GM12878 (cell line): ENCODE measurements around the gene DIDO1. TPM values are rescaled to one million over a fixed set of nuclear protein-coding genes. Genes with fewer than 3 reads are reported as not detected.

ENCODE experiments used
- ATAC-seq: fragments of 200-7000 bp; cut with Tn5 transposase; 3 replicates; pipeline ENCODE4 v1.9.1; 2020; ENCODE audit warnings: mild to moderate bottlenecking, moderate library complexity
- BruUV-seq: library from RNA; stranded (reverse); fragments of 400-500 nt; replicated peaks from 2 replicates; lab custom pipeline; 2021; lab: Mats Ljungman, UMichigan
- CTCF ChIA-PET: fragments of 300-600 bp; sonication (Branson Sonifier 250); formaldehyde crosslinking; extraction: SDS; loops from one replicate; lab custom pipeline; 2021; ENCODE audit warnings: inconsistent platforms; lab: Yijun Ruan, JAX
- POLR2A ChIA-PET: fragments of 350-600 bp; formaldehyde crosslinking; extraction: SDS; loops from one replicate; lab custom pipeline; 2021; ENCODE audit warnings: inconsistent platforms; lab: Charles Lee
- RAD21 ChIA-PET: fragments of 300-600 bp; sonication (Branson Sonifier 250); formaldehyde crosslinking; loops from one replicate; lab custom pipeline; 2023; ENCODE audit warnings: antibody characterized with exemption; ENCODE audit not compliant: unreplicated experiment; lab: Charles Lee
- SMC1A ChIA-PET: fragments of 300-600 bp; sonication (Branson Sonifier 250); formaldehyde crosslinking; loops from one replicate; lab custom pipeline; 2023; ENCODE audit not compliant: unreplicated experiment, uncharacterized antibody; lab: Charles Lee
- DNase-seq: peaks from one replicate; pipeline ENCODE4 v3.0.0-alpha.2; 2011; ENCODE audit warnings: low read depth, low spot score
- FAIRE-seq: peaks from 3 replicates; lab custom pipeline; 2011; peaks lifted over from hg19 to GRCh38; lab: Jason Lieb, UNC
- H2AFZ ChIP-seq: 2 replicates; pipeline ENCODE4 v1.6.0; 2011; ENCODE audit warnings: low read depth, low read length, control low read depth; ENCODE audit not compliant: control insufficient read depth
- H3K27ac ChIP-seq: 2 replicates; pipeline ENCODE4 v1.5.1; 2011; ENCODE audit warnings: control low read depth; ENCODE audit not compliant: control insufficient read depth, insufficient read depth
- H3K27me3 ChIP-seq, 2 experiments: replicated peaks in 1 of 2; 2 replicates each; pipeline versions ENCODE4 v1.6.0 to v1.6.1; 2011; ENCODE audit warnings: low read length in 1 of 2; ENCODE audit not compliant: control insufficient read depth in 2 of 2, insufficient read depth in 2 of 2
- H3K36me3 ChIP-seq, 2 experiments: 2 replicates each; pipeline ENCODE4 v1.5.1; 2011; ENCODE audit warnings: low read length in 1 of 2; ENCODE audit not compliant: control insufficient read depth in 2 of 2, insufficient read depth in 2 of 2
- H3K4me1 ChIP-seq: 2 replicates; pipeline ENCODE4 v1.6.1; 2011; ENCODE audit warnings: mild to moderate bottlenecking, low read length, moderate library complexity, mixed read lengths; ENCODE audit not compliant: control insufficient read depth, insufficient read depth
- H3K4me2 ChIP-seq: 2 replicates; pipeline ENCODE4 v1.6.0; 2011; ENCODE audit warnings: control low read depth; ENCODE audit not compliant: control insufficient read depth, insufficient read depth
- H3K4me3 ChIP-seq: fragments of 200-600 bp; sonication (generic); 2 replicates; pipeline ENCODE4 v1.5.1; 2016
- H3K79me2 ChIP-seq: 2 replicates; pipeline ENCODE4 v1.6.0; 2011; ENCODE audit warnings: low read length; ENCODE audit not compliant: control insufficient read depth, insufficient read depth
- H3K9ac ChIP-seq: 2 replicates; pipeline ENCODE4 v1.8.0; 2011; ENCODE audit warnings: low read length, control low read depth, mixed read lengths; ENCODE audit not compliant: control insufficient read depth, insufficient read depth
- H3K9me3 ChIP-seq: replicated peaks from 3 replicates; pipeline ENCODE4 v1.5.1; 2011; ENCODE audit warnings: mild to moderate bottlenecking, low read length; ENCODE audit not compliant: control insufficient read depth, insufficient read depth
- H4K20me1 ChIP-seq: 2 replicates; pipeline ENCODE4 v1.6.0; 2011; ENCODE audit not compliant: control insufficient read depth, insufficient read depth
- ASH2L ChIP-seq: fragments of 300-600, 200-600 bp; sonication (generic); IDR thresholded peaks from 2 replicates; pipeline ENCODE4 v1.6.1; 2017; ENCODE audit warnings: low read depth, mild to moderate bottlenecking, borderline replicate concordance
- BCLAF1 ChIP-seq: fragments of 450-650 bp; IDR thresholded peaks from 2 replicates; pipeline ENCODE4 v1.6.1; 2017; ENCODE audit warnings: antibody characterized with exemption, mild to moderate bottlenecking, moderate library complexity
- E4F1 ChIP-seq: fragments of 450-650 bp; IDR thresholded peaks from 2 replicates; pipeline ENCODE4 v1.6.1; 2018; ENCODE audit warnings: borderline replicate concordance, mild to moderate bottlenecking; ENCODE audit not compliant: partially characterized antibody
- ELK1 ChIP-seq: IDR thresholded peaks from 2 replicates; pipeline ENCODE4 v1.6.1; 2012; ENCODE audit warnings: low read depth, low read length, improper control_type of control experiment
- LARP7 ChIP-seq: fragments of 450-650 bp; IDR thresholded peaks from 2 replicates; pipeline ENCODE4 v1.6.1; 2017; ENCODE audit warnings: mild to moderate bottlenecking
- SUPT20H ChIP-seq: IDR thresholded peaks from 2 replicates; pipeline ENCODE4 v1.6.1; 2011; ENCODE audit warnings: low read depth, mild to moderate bottlenecking, low read length, moderate library complexity, borderline replicate concordance; ENCODE audit not compliant: control insufficient read depth
- YY1 ChIP-seq: IDR thresholded peaks from 2 replicates; pipeline ENCODE4 v1.6.1; 2011; ENCODE audit warnings: low read depth, mild to moderate bottlenecking, low read length
- WGBS: methylation state at CpG from one replicate; pipeline ENCODE4 v1.1.6; 2016; ENCODE audit warnings: low lambda C conversion rate; ENCODE audit not compliant: insufficient replicate concordance, insufficient coverage; ENCODE audit errors: missing lambda C conversion rate; 5-methylcytosine and 5-hydroxymethylcytosine counted together
- in situ Hi-C: fragments of 300-500 bp; cut with MboI; formaldehyde crosslinking; loops from 9 replicates; pipeline ENCODE4 v1.14.3; 2018; ENCODE audit warnings: mixed read lengths
- intact Hi-C: fragments of 100-400 bp; cut with micrococcal nuclease; formaldehyde crosslinking; loops from one replicate; pipeline ENCODE4 v1.14.2; 2022; ENCODE audit not compliant: unreplicated experiment
- polyA plus RNA-seq, 11 experiments: library from polyadenylated mRNA; depleted of rRNA in 4 of 11; unstranded in 6 of 11; stranded (reverse) in 5 of 11; fragments of >200 nt; fragmentation: Nextera tagmentation in 4 of 11; fragmentation: Illumina TruSeq in 1 of 11; extraction: Ambion mirVana in 4 of 11; extraction: Trizol in 1 of 11; gene quantifications; 1 replicate in 1 of 11; 2 replicates in 10 of 11; pipeline versions ENCODE4 v1.2.1 to v1.2.3, GENCODE V29; 2011 to 2016; ENCODE audit warnings: inconsistent platforms in 2 of 11, missing spikeins in 2 of 11, low read depth in 1 of 11
- total RNA-seq, 4 experiments: library from RNA; depleted of rRNA in 3 of 4; stranded (reverse); fragments of >200 nt in 3 of 4; fragmentation: Illumina TruSeq in 1 of 4; extraction: Trizol in 1 of 4; gene quantifications; 2 replicates each; pipeline versions ENCODE4 v1.2.1 to v1.2.3, GENCODE V29; 2013 to 2021

The DIDO1 gene
- total and polyA plus RNA-seq, 10 of the 15 experiments (the other 5 are each of a cell fraction or from before 2014, with no cell fraction given): 5.5 to 56.4 (median 38.4) TPM

- no peaks in the 10 kb centered on the region for H3K4me1 ChIP-seq
- in situ Hi-C loops: no loop called here
- no peaks in the 10 kb centered on the region for H3K79me2 ChIP-seq
- H4K20me1 ChIP-seq: no peaks in the 10 kb centered on the region; the same call in 1 of the 2 replicates
- H3K36me3 ChIP-seq: no peaks in the 10 kb centered on the region; a peak in 1 of 4 replicates
- ChIA-PET SMC1A (no interaction called here), POLR2A (no interaction called here), RAD21 (no interaction called here), CTCF (no interaction called here)
- no peak overlapping the region for H3K4me3 ChIP-seq
- TF ChIP-seq YY1 (no peak), ASH2L (no peak), ELK1 (no peak), SUPT20H (no peak), BCLAF1 (no peak), E4F1 (no peak), LARP7 (no peak)
- no TSS peak for BruUV-seq
- WGBS: 96% methylated on average over 32 of the region's 37 CpGs
- no peak overlapping the region for H3K9ac ChIP-seq
- FAIRE-seq: no peak
- H2AFZ ChIP-seq: no peak overlapping the region
- intact Hi-C loops: no loop called here
- no peaks in the 10 kb centered on the region for H3K9me3 ChIP-seq
- H3K27me3 ChIP-seq: no peaks in the 10 kb centered on the region
- ATAC-seq: no peak
- H3K4me2 ChIP-seq: no peak overlapping the region
- DNase-seq: no peak
- no peak overlapping the region for H3K27ac ChIP-seq
Observed at GRCh38 chr20:62880147-62880934, 46.0 kb downstream of the DIDO1 start.
